Esophagus muscularis mucosa (tissue), 4 donors: Measurements from ENCODE around the gene B3GNT8. TPM values are rescaled to one million over a fixed set of nuclear protein-coding genes. Genes with fewer than 3 reads are reported as not detected.
A peak's percentile ranks its signal among the peaks of the same experiment; 100 is the strongest.

Experiments
- DNase-seq: peaks from one replicate; pipeline ENCODE4 v3.0.0-alpha.2; 2017; ENCODE audit errors: extremely low spot score
- H3K27ac ChIP-seq, 4 donors: fragments of 200-600 bp; sonication (generic); replicated peaks in 1 of 4; 1 replicate in 3 of 4; 2 replicates in 1 of 4; pipeline ENCODE4 v1.5.1; 2016 to 2019; ENCODE audit warnings: mild to moderate bottlenecking in 1 of 4
- H3K27me3 ChIP-seq, 4 donors: fragments of 200-600 bp; sonication (generic); one replicate each; pipeline versions ENCODE4 v1.5.1 to v1.6.0; 2016 to 2019
- H3K36me3 ChIP-seq, 4 donors: fragments of 200-600 bp; sonication (generic); one replicate each; pipeline ENCODE4 v1.5.1; 2016 to 2019
- H3K4me1 ChIP-seq, 4 donors: fragments of 200-600 bp; sonication (generic); one replicate each; pipeline ENCODE4 v1.5.1; 2016 to 2019
- H3K4me3 ChIP-seq, 4 donors: fragments of 200-600 bp; sonication (generic); 1 replicate in 2 of 4; 2 replicates in 2 of 4; pipeline ENCODE4 v1.5.1; 2016 to 2019; ENCODE audit warnings: mild to moderate bottlenecking in 4 of 4, moderate library complexity in 1 of 4
- H3K9me3 ChIP-seq, 4 donors: fragments of 200-600 bp; sonication (generic); 1 replicate in 3 of 4; 2 replicates in 1 of 4; pipeline ENCODE4 v1.5.1; 2016 to 2019
- EP300 ChIP-seq: sonication (generic); formaldehyde crosslinking; IDR thresholded peaks from one replicate; pipeline ENCODE4 v1.6.1; 2017; ENCODE audit warnings: antibody characterized with exemption
- POLR2A ChIP-seq: fragments of 450-650 bp; IDR thresholded peaks from one replicate; pipeline ENCODE4 v1.6.1; 2017; ENCODE audit warnings: antibody characterized with exemption, moderate library complexity, mild to moderate bottlenecking, low read depth
- POLR2AphosphoS5 ChIP-seq, 2 donors: sonication (generic); formaldehyde crosslinking; IDR thresholded peaks; one replicate each; pipeline ENCODE4 v1.6.1; 2017; ENCODE audit warnings: antibody characterized with exemption in 2 of 2
- WGBS: methylation state at CpG from one replicate; pipeline ENCODE4 v1.1.5; 2018; 5-methylcytosine and 5-hydroxymethylcytosine counted together
- intact Hi-C: fragments of 100-400 bp; cut with DNase I; formaldehyde crosslinking; loops from one replicate; pipeline ENCODE4 v1.15.1; 2023
- total RNA-seq, 4 donors: library from RNA; depleted of rRNA; stranded (reverse); fragments of >200 nt; gene quantifications; one replicate each; pipeline versions ENCODE4 v1.1.0 to v1.2.1, GENCODE V29; 2016
- TF ChIP-seq, protein P1 (sequence below), 3 experiments: fragments of 200-600 bp in 2 of 3; fragments of 450-650 bp in 1 of 3; sonication (generic) in 2 of 3; IDR thresholded peaks; one replicate each; pipeline ENCODE4 v1.5.1; 2017 to 2019; ENCODE audit warnings: antibody characterized with exemption in 3 of 3, mild to moderate bottlenecking in 2 of 3, moderate library complexity in 1 of 3

The B3GNT8 gene
- total RNA-seq, 4 donors from 2014 or later, result 1.2 to 12.0 (median 5.0) TPM

GRCh38 chr19:41399525-41399924 lies 27.6 kb downstream of the B3GNT8 start:
- WGBS, result 80% methylated on average over 2 of the region's 2 CpGs

GRCh38 chr19:41399091-41399490 lies 28.1 kb downstream of the B3GNT8 start:
- 85% methylated on average over 3 of the region's 3 CpGs for WGBS

More at GRCh38 chr19:41399525-41399924, 27.6 kb downstream of the B3GNT8 start:
- TF ChIP-seq POLR2A, result no peak
- no peak for TF ChIP-seq POLR2AphosphoS5 (IDR thresholded peaks at IDR 0.05)
- TF ChIP-seq, protein P1, sequence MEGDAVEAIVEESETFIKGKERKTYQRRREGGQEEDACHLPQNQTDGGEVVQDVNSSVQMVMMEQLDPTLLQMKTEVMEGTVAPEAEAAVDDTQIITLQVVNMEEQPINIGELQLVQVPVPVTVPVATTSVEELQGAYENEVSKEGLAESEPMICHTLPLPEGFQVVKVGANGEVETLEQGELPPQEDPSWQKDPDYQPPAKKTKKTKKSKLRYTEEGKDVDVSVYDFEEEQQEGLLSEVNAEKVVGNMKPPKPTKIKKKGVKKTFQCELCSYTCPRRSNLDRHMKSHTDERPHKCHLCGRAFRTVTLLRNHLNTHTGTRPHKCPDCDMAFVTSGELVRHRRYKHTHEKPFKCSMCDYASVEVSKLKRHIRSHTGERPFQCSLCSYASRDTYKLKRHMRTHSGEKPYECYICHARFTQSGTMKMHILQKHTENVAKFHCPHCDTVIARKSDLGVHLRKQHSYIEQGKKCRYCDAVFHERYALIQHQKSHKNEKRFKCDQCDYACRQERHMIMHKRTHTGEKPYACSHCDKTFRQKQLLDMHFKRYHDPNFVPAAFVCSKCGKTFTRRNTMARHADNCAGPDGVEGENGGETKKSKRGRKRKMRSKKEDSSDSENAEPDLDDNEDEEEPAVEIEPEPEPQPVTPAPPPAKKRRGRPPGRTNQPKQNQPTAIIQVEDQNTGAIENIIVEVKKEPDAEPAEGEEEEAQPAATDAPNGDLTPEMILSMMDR (IDR thresholded peaks at IDR 0.05), result no peak
- TF ChIP-seq EP300, result no peak
- Histone ChIP-seq H3K4me1 (peaks cover 41 to 59% (median 52%) of the 10 kb centered on the region in 4 donors), H3K4me3 (no peak overlapping the region), H3K9me3 (no peaks in the 10 kb centered on the region), H3K36me3 (peaks cover 0 to 21% (median 2%) of the 10 kb centered on the region in 4 donors), H3K27ac (no peak overlapping the region), H3K27me3 (no peaks in the 10 kb centered on the region)
- intact Hi-C loops, result loop anchor here (5.0 kb wide), 1 partner anchor 38 kb away; the partner anchor contains the start of gene DMAC2
- DNase-seq, result no peak

GRCh38 chr19:41398598-41398997 lies 28.6 kb downstream of the B3GNT8 start:
- WGBS, result 60% methylated on average over 3 of the region's 3 CpGs
- Histone ChIP-seq H3K9me3 (no peaks in the 10 kb centered on the region), H3K4me3 (peak overlapping the region; percentile 78 to 94 (median 87)), H3K27me3 (no peaks in the 10 kb centered on the region), H3K36me3 (peaks cover 0 to 25% (median 2%) of the 10 kb centered on the region in 4 donors), H3K4me1 (peaks cover 35 to 57% (median 51%) of the 10 kb centered on the region in 4 donors), H3K27ac (peak overlapping the region in 1 of 4 donors; percentile 94)
- intact Hi-C loops, result loop anchor here (5.0 kb wide), 1 partner anchor 39 kb away; the partner anchor contains the start of gene DMAC2
- TF ChIP-seq POLR2A, result no peak
- TF ChIP-seq POLR2AphosphoS5 (IDR thresholded peaks at IDR 0.05), result no peak
- TF ChIP-seq, protein P1 (IDR thresholded peaks at IDR 0.05), result no peak
- TF ChIP-seq EP300, result no peak
- no peak for DNase-seq

More at GRCh38 chr19:41399091-41399490, 28.1 kb downstream of the B3GNT8 start:
- DNase-seq, result no peak
- intact Hi-C loops, result loop anchor here (5.0 kb wide), 1 partner anchor 38 kb away; the partner anchor contains the start of gene DMAC2
- no peak for TF ChIP-seq POLR2AphosphoS5 (IDR thresholded peaks at IDR 0.05)
- TF ChIP-seq, protein P1 (IDR thresholded peaks at IDR 0.05), result no peak
- TF ChIP-seq POLR2A, result no peak
- TF ChIP-seq EP300, result no peak
- Histone ChIP-seq H3K36me3 (peaks cover 0 to 21% (median 2%) of the 10 kb centered on the region in 4 donors), H3K4me1 (peaks cover 40 to 59% (median 52%) of the 10 kb centered on the region in 4 donors), H3K4me3 (peak overlapping the region in 3 of 4 donors; percentile 82 to 94 (median 92)), H3K9me3 (no peaks in the 10 kb centered on the region), H3K27me3 (no peaks in the 10 kb centered on the region), H3K27ac (no peak overlapping the region)

DNA sequence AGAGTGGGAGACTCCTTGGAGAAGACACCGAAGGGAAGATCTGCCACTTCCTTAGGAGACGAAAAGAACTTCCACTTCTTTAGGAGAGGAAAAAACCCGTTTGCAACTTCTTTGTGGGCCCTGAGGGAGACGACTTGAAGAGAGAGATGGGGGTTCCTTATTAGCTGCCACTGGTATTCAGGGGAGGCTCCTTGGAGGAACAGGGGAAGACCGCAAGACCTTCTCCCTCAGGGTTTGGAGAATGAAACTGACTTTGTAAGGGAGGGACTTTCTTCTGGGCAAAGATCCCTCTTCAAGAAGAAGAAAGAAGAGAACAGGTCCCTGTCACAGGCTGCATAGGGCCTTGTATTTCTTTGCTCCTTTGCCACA lies 29.1 kb downstream of the B3GNT8 start:
- 0% methylated on average over 5 of the region's 5 CpGs for WGBS
- Histone ChIP-seq H3K27me3 (no peaks in the 10 kb centered on the region), H3K9me3 (no peaks in the 10 kb centered on the region), H3K27ac (peak overlapping the region; percentile 86 to 94 (median 88)), H3K4me3 (peak overlapping the region; percentile 78 to 94 (median 87)), H3K4me1 (peaks cover 30 to 53% (median 45%) of the 10 kb centered on the region in 4 donors), H3K36me3 (peaks cover 0 to 24% (median under 1%) of the 10 kb centered on the region in 4 donors)
- intact Hi-C loops, result loop anchor here (5.0 kb wide), 1 partner anchor 39 kb away; the partner anchor contains the start of gene DMAC2
- DNase-seq, result no peak
- TF ChIP-seq POLR2AphosphoS5 (IDR thresholded peaks at IDR 0.05) (no peak), POLR2A (no peak), EP300 (no peak)
- TF ChIP-seq, protein P1 (IDR thresholded peaks at IDR 0.05), result no peak
